HG03378 (cell line): Measurements from ENCODE around the gene CACNA2D3.
"Not testable (repeated sequence)": the region's sequence is repeated elsewhere in the genome, so short reads cannot be mapped to it uniquely, and the experiment has no call there.

Experiments used
- ATAC-seq: cut with Tn5 transposase; IDR thresholded peaks from one replicate; pipeline ENCODE4 v1.9.1; 2021; ENCODE audit warnings: mild to moderate bottlenecking, moderate library complexity; ENCODE audit not compliant: unreplicated experiment

CACNA2D3 gene

GRCh38 chr3:55089211-55089610 is 966.9 kb downstream of the CACNA2D3 start:
- ATAC-seq = no peak

- no peak for ATAC-seq
Measured at GRCh38 chr3:55090291-55090690, 967.9 kb downstream of the CACNA2D3 start.

- ATAC-seq = no peak
Measured at GRCh38 chr3:55090746-55091145, 968.4 kb downstream of the CACNA2D3 start.

GRCh38 chr3:55091381-55092225 is 969.3 kb downstream of the CACNA2D3 start:
- ATAC-seq = no peak

GRCh38 chr3:55094676-55095075 is 972.3 kb downstream of the CACNA2D3 start:
- no peak for ATAC-seq

- no peak for ATAC-seq
Measured at GRCh38 chr3:55097441-55097840, 975.1 kb downstream of the CACNA2D3 start.

GRCh38 chr3:55105647-55106046 is 983.3 kb downstream of the CACNA2D3 start:
- ATAC-seq = no peak

GRCh38 chr3:55107187-55107586 is 984.8 kb downstream of the CACNA2D3 start:
- no peak for ATAC-seq

- ATAC-seq = not testable (repeated sequence)
Measured at GRCh38 chr3:55111906-55112305, 989.6 kb downstream of the CACNA2D3 start.

- no peak for ATAC-seq
Measured at GRCh38 chr3:55118451-55118850, 996.1 kb downstream of the CACNA2D3 start.

- no peak for ATAC-seq
Measured at GRCh38 chr3:55119268-55119667, 996.9 kb downstream of the CACNA2D3 start.

- no peak for ATAC-seq
Measured at GRCh38 chr3:55122312-55122711, 1000.0 kb downstream of the CACNA2D3 start.
